Common myeloid progenitor, CD34-positive (primary cell): ENCODE results near the gene OARD1. TPM values are rescaled to one million over a fixed set of nuclear protein-coding genes. Genes with fewer than 3 reads are reported as not detected.
"Not testable (repeated sequence)": the region's sequence is repeated elsewhere in the genome, so short reads cannot be mapped to it uniquely, and the experiment has no call there.

ENCODE experiments used
- CTCF ChIA-PET: fragments of 350-600 bp; sonication (Branson Sonifier 250); formaldehyde crosslinking; loops from one replicate; lab custom pipeline; 2021; ENCODE audit warnings: antibody characterized with exemption; lab: Charles Lee
- POLR2A ChIA-PET: fragments of 350-600 bp; sonication (Branson Sonifier 250); formaldehyde crosslinking; loops from one replicate; lab custom pipeline; 2021; ENCODE audit warnings: antibody characterized with exemption; lab: Charles Lee
- DNase-seq, 3 donors: peaks; one replicate each; pipeline versions ENCODE4 v3.0.0 to v3.0.0-alpha.2; 2013
- H3K27ac ChIP-seq, 2 experiments: 1 replicate in 1 of 2; 2 replicates in 1 of 2; pipeline ENCODE4 v1.7.0; 2013; ENCODE audit warnings: inconsistent platforms in 2 of 2, low read length in 2 of 2, mild to moderate bottlenecking in 2 of 2, low read depth in 1 of 2, moderate library complexity in 1 of 2; ENCODE audit not compliant: severe bottlenecking in 2 of 2, insufficient read depth in 1 of 2, poor library complexity in 1 of 2
- H3K27me3 ChIP-seq, 5 experiments: replicated peaks in 2 of 5; 1 replicate in 3 of 5; 2 replicates in 2 of 5; pipeline versions ENCODE4 v1.6.1 to v1.7.0; 2013; ENCODE audit warnings: low read length in 4 of 5, mild to moderate bottlenecking in 2 of 5, moderate library complexity in 2 of 5, inconsistent platforms in 1 of 5; ENCODE audit not compliant: insufficient read depth in 5 of 5, control insufficient read depth in 4 of 5
- H3K36me3 ChIP-seq, 4 experiments: 1 replicate in 2 of 4; 2 replicates in 2 of 4; pipeline versions ENCODE4 v1.6.1 to v1.7.0; 2013; ENCODE audit warnings: low read length in 3 of 4, control low read depth in 1 of 4, mild to moderate bottlenecking in 1 of 4; ENCODE audit not compliant: control insufficient read depth in 4 of 4, insufficient read depth in 4 of 4
- H3K4me1 ChIP-seq, 4 experiments: 1 replicate in 3 of 4; 2 replicates in 1 of 4; pipeline versions ENCODE4 v1.6.1 to v1.7.1; 2013; ENCODE audit warnings: low read length in 3 of 4, mild to moderate bottlenecking in 3 of 4, control low read depth in 1 of 4, inconsistent platforms in 1 of 4, moderate library complexity in 1 of 4; ENCODE audit not compliant: control insufficient read depth in 4 of 4, insufficient read depth in 4 of 4; ENCODE audit errors: control extremely low read depth in 1 of 4
- H3K4me3 ChIP-seq, 7 experiments: 1 replicate in 4 of 7; 2 replicates in 3 of 7; pipeline versions ENCODE4 v1.5.1 to v1.7.0; 2013; ENCODE audit warnings: mild to moderate bottlenecking in 7 of 7, low read length in 6 of 7, moderate library complexity in 6 of 7, inconsistent platforms in 2 of 7, low read depth in 2 of 7, control low read depth in 1 of 7; ENCODE audit not compliant: insufficient read depth in 4 of 7, control insufficient read depth in 1 of 7; ENCODE audit errors: extremely low read depth in 1 of 7
- H3K9me3 ChIP-seq, 5 experiments: 1 replicate in 4 of 5; 2 replicates in 1 of 5; pipeline versions ENCODE4 v1.6.1 to v1.7.1; 2013; ENCODE audit warnings: low read length in 4 of 5, mild to moderate bottlenecking in 2 of 5, inconsistent platforms in 1 of 5, low read depth in 1 of 5, moderate library complexity in 1 of 5; ENCODE audit not compliant: control insufficient read depth in 4 of 5, insufficient read depth in 2 of 5; ENCODE audit errors: control extremely low read depth in 1 of 5
- WGBS: methylation state at CpG from one replicate; pipeline ENCODE4 v1.1.5; 2013; ENCODE audit not compliant: insufficient coverage; 5-methylcytosine and 5-hydroxymethylcytosine counted together
- polyA plus RNA-seq: library from polyadenylated mRNA; unstranded; fragments of 120-200 nt; gene quantifications from one replicate; pipeline ENCODE4 v1.2.1, GENCODE V29; 2013

Gene OARD1
- 57.1 TPM for polyA plus RNA-seq

GRCh38 chr6:41071923-41072835 is at the start of gene OARD1:
Gene OARD1, minus strand, starts transcription at chr6:41072356. Its CDS starts 722 bp downstream, at chr6:41071634.
- peak; percentile 99 to 100 (median 99) for DNase-seq
- Histone ChIP-seq H3K4me1 (peaks cover 17 to 44% (median 33%) of the 10 kb centered on the region in 4 experiments), H3K9me3 (no peaks in the 10 kb centered on the region), H3K27ac (peak within 1 kb of the TSS; percentile 95 to 98), H3K27me3 (no peaks in the 10 kb centered on the region), H3K36me3 (peaks cover 7 to 29% (median 17%) of the 10 kb centered on the region in 4 experiments), H3K4me3 (peak within 1 kb of the TSS; percentile 88 to 99 (median 94))
- WGBS: 0% methylated on average over 55 of the region's 63 CpGs
- ChIA-PET POLR2A (interaction anchor here (0.8 kb wide), 1 partner anchor 44 kb away, joined by 4 read pairs; no protein-coding TSS in a partner anchor), CTCF (interaction anchor here (1.0 to 1.5 kb wide), 2 partner anchors 13 to 130 kb away, joined by 3 to 4 read pairs; no protein-coding TSS in a partner anchor)

GRCh38 chr6:41120058-41120457 is 47.9 kb upstream of the OARD1 start:
- H3K9me3 ChIP-seq: peaks cover 0 to 1% (median 0%) of the 10 kb centered on the region in 5 experiments
- CTCF ChIA-PET: interaction anchor here (1.5 kb wide), 1 partner anchor 10 kb away, joined by 4 read pairs; no protein-coding TSS in a partner anchor
- POLR2A ChIA-PET: no interaction called here
- no peak overlapping the region for H3K4me3 ChIP-seq
- no peak overlapping the region for H3K27ac ChIP-seq
- H3K27me3 ChIP-seq: no peaks in the 10 kb centered on the region
- no peaks in the 10 kb centered on the region for H3K4me1 ChIP-seq
- H3K36me3 ChIP-seq: peaks cover 0 to 10% (median 4%) of the 10 kb centered on the region in 4 experiments
- no peak for DNase-seq
- no CpG with 5 or more reads among the region's 1 CpG for WGBS

GRCh38 chr6:41119508-41119907 is 47.4 kb upstream of the OARD1 start:
- Histone ChIP-seq H3K9me3 (peaks cover 0 to 1% (median 0%) of the 10 kb centered on the region in 5 experiments), H3K4me3 (no peak overlapping the region), H3K4me1 (no peaks in the 10 kb centered on the region), H3K36me3 (peaks cover 0 to 10% (median 4%) of the 10 kb centered on the region in 4 experiments), H3K27me3 (no peaks in the 10 kb centered on the region), H3K27ac (no peak overlapping the region)
- no peak for DNase-seq
- ChIA-PET CTCF (interaction anchor here (1.5 kb wide), 1 partner anchor 9 kb away, joined by 4 read pairs; no protein-coding TSS in a partner anchor), POLR2A (no interaction called here)
- WGBS: no CpG with 5 or more reads among the region's 1 CpG

- CTCF ChIA-PET, H3K4me1 ChIP-seq, H3K27me3 ChIP-seq, POLR2A ChIA-PET, H3K9me3 ChIP-seq, H3K36me3 ChIP-seq, H3K27ac ChIP-seq, H3K4me3 ChIP-seq, DNase-seq: not testable (repeated sequence)
- WGBS: 100% methylated on average over 1 of the region's 2 CpGs
These were observed 42.9 kb upstream of the OARD1 start for GRCh38 chr6:41115027-41115426.

- Histone ChIP-seq H3K4me1 (no peaks in the 10 kb centered on the region), H3K36me3 (peaks cover 0 to 7% (median 0%) of the 10 kb centered on the region in 4 experiments), H3K27me3 (no peaks in the 10 kb centered on the region), H3K4me3 (no peak overlapping the region), H3K9me3 (no peaks in the 10 kb centered on the region), H3K27ac (no peak overlapping the region)
- 100% methylated on average over 3 of the region's 3 CpGs for WGBS
- ChIA-PET CTCF (interaction anchor here (0.6 to 1.6 kb wide), 4 partner anchors 8 to 484 kb away, joined by 3 to 4 read pairs (median 4); no protein-coding TSS in a partner anchor), POLR2A (no interaction called here)
- no peak for DNase-seq
These were observed 38.9 kb upstream of the OARD1 start for GRCh38 chr6:41111017-41111416.

GRCh38 chr6:41103847-41104246 is 31.7 kb upstream of the OARD1 start:
- H3K9me3 ChIP-seq: no peaks in the 10 kb centered on the region
- H3K27me3 ChIP-seq: no peaks in the 10 kb centered on the region
- no peaks in the 10 kb centered on the region for H3K4me1 ChIP-seq
- no peak overlapping the region for H3K4me3 ChIP-seq
- POLR2A ChIA-PET: no interaction called here
- H3K27ac ChIP-seq: no peak overlapping the region
- 92% methylated on average over 3 of the region's 3 CpGs for WGBS
- CTCF ChIA-PET: interaction anchor here (0.7 to 5.2 kb wide), 5 partner anchors 10 to 95 kb away, joined by 3 to 33 read pairs (median 3); partner anchors contain the start of gene UNC5CL
- H3K36me3 ChIP-seq: peaks cover 0 to 30% (median 13%) of the 10 kb centered on the region in 4 experiments
- DNase-seq: no peak
